Activated CD4-positive, alpha-beta T cell treated with anti-CD3 and anti-CD28 coated beads, Interleukin-2, amount 10 ng/mL, durations not matched to agents 24 days and 14 days (primary cell): ENCODE measurements around the gene SLC50A1. TPM values are rescaled to one million over a fixed set of nuclear protein-coding genes. Genes with fewer than 3 reads are reported as not detected.
A peak's percentile ranks its signal among the peaks of the same experiment; 100 is the strongest.
"Not testable (repeated sequence)": the region's sequence is repeated elsewhere in the genome, so short reads cannot be mapped to it uniquely, and the experiment has no call there.

ENCODE experiments used
- DNase-seq: peaks from one replicate; pipeline ENCODE4 v3.0.0; 2022
- H3K27ac Mint-ChIP-seq: one replicate; pipeline ENCODE4 v1.8.0; 2022; ENCODE audit warnings: mild to moderate bottlenecking, mixed read lengths
- H3K27me3 Mint-ChIP-seq: one replicate; pipeline ENCODE4 v1.8.0; 2022; ENCODE audit warnings: mixed read lengths
- H3K36me3 Mint-ChIP-seq: one replicate; pipeline ENCODE4 v1.8.0; 2022; ENCODE audit warnings: low read depth, mild to moderate bottlenecking, mixed read lengths
- H3K4me1 Mint-ChIP-seq: one replicate; pipeline ENCODE4 v1.8.0; 2021; ENCODE audit warnings: mixed read lengths
- H3K4me3 Mint-ChIP-seq: one replicate; pipeline ENCODE4 v1.8.0; 2022; ENCODE audit warnings: mild to moderate bottlenecking, moderate library complexity, mixed read lengths
- H3K9me3 Mint-ChIP-seq: one replicate; pipeline ENCODE4 v1.8.0; 2021; ENCODE audit warnings: mixed read lengths
- intact Hi-C: fragments of 100-400 bp; cut with micrococcal nuclease; formaldehyde crosslinking; loops from one replicate; pipeline ENCODE4 v1.15.1; 2023
- total RNA-seq: library from RNA; stranded (reverse); gene quantifications from 2 replicates; pipeline ENCODE4 v1.2.3, GENCODE V29; 2022

Gene SLC50A1
- total RNA-seq, 1 donor from 2014 or later, result 46.2 TPM

- not testable (repeated sequence) for H3K27ac Mint-ChIP-seq, H3K9me3 Mint-ChIP-seq, H3K27me3 Mint-ChIP-seq, DNase-seq, H3K4me3 Mint-ChIP-seq
- intact Hi-C loops, result loop anchor here (5.0 kb wide), 1 partner anchor 37 kb away; the partner anchor contains the start of gene EFNA1
- Mint-ChIP-seq H3K36me3 (peaks cover 12% of the 10 kb centered on the region), H3K4me1 (peaks cover 15% of the 10 kb centered on the region)
These were observed 29.0 kb downstream of the SLC50A1 start for GRCh38 chr1:155164625-155165024.

GRCh38 chr1:155166051-155166470, 30.4 kb downstream of the SLC50A1 start:
- H3K27me3 Mint-ChIP-seq, result peaks cover 4% of the 10 kb centered on the region
- H3K4me1 Mint-ChIP-seq, result peaks cover 18% of the 10 kb centered on the region
- no peak for DNase-seq
- no peak overlapping the region for H3K4me3 Mint-ChIP-seq
- peaks cover 19% of the 10 kb centered on the region for H3K36me3 Mint-ChIP-seq
- H3K9me3 Mint-ChIP-seq, result no peaks in the 10 kb centered on the region
- H3K27ac Mint-ChIP-seq, result no peak overlapping the region
- intact Hi-C loops, result loop anchor here (5.0 kb wide), 1 partner anchor 39 kb away; the partner anchor contains the start of gene EFNA1

GRCh38 chr1:155166471-155167165, 31.0 kb downstream of the SLC50A1 start:
- no peak overlapping the region for H3K27ac Mint-ChIP-seq
- H3K4me1 Mint-ChIP-seq, result peaks cover 18% of the 10 kb centered on the region
- intact Hi-C loops, result loop anchor here (1.0 to 5.0 kb wide), 2 partner anchors 39 to 75 kb away; partner anchors contain the start of gene EFNA1
- no peaks in the 10 kb centered on the region for H3K9me3 Mint-ChIP-seq
- peak; percentile 56 for DNase-seq
- peaks cover 4% of the 10 kb centered on the region for H3K27me3 Mint-ChIP-seq
- peaks cover 20% of the 10 kb centered on the region for H3K36me3 Mint-ChIP-seq
- no peak overlapping the region for H3K4me3 Mint-ChIP-seq

- H3K4me1 Mint-ChIP-seq, result peaks cover 24% of the 10 kb centered on the region
- peak overlapping the region; percentile 29 for H3K27ac Mint-ChIP-seq
These were observed 31.8 kb downstream of the SLC50A1 start for GRCh38 chr1:155167166-155168104.

GRCh38 chr1:155168105-155168445, 32.4 kb downstream of the SLC50A1 start:
- peaks cover 27% of the 10 kb centered on the region for H3K4me1 Mint-ChIP-seq
- intact Hi-C loops, result loop anchor here (1.0 to 5.0 kb wide), 2 partner anchors 41 to 74 kb away; partner anchors contain the start of gene EFNA1
- H3K9me3 Mint-ChIP-seq, H3K27ac Mint-ChIP-seq, DNase-seq, H3K4me3 Mint-ChIP-seq, H3K27me3 Mint-ChIP-seq: not testable (repeated sequence)
- H3K36me3 Mint-ChIP-seq, result peaks cover 26% of the 10 kb centered on the region

More at GRCh38 chr1:155167166-155168104, 31.8 kb downstream of the SLC50A1 start:
- H3K9me3 Mint-ChIP-seq, result no peaks in the 10 kb centered on the region
- H3K36me3 Mint-ChIP-seq, result peaks cover 25% of the 10 kb centered on the region
- DNase-seq, result peak; percentile 96
- intact Hi-C loops, result loop anchor here (1.0 to 5.0 kb wide), 3 partner anchors 40 to 76 kb away; partner anchors contain the start of gene EFNA1
- H3K27me3 Mint-ChIP-seq, result peaks cover 4% of the 10 kb centered on the region
- H3K4me3 Mint-ChIP-seq, result peak overlapping the region; percentile 68

- H3K4me3 Mint-ChIP-seq, result no peak overlapping the region
- intact Hi-C loops, result loop anchor here (1.0 to 5.0 kb wide), 2 partner anchors 41 to 74 kb away; partner anchors contain the start of gene EFNA1
- no peak overlapping the region for H3K27ac Mint-ChIP-seq
- H3K36me3 Mint-ChIP-seq, result peaks cover 28% of the 10 kb centered on the region
- no peaks in the 10 kb centered on the region for H3K9me3 Mint-ChIP-seq
- H3K27me3 Mint-ChIP-seq, result peaks cover 10% of the 10 kb centered on the region
- peak; percentile 57 for DNase-seq
- H3K4me1 Mint-ChIP-seq, result peaks cover 33% of the 10 kb centered on the region
These were observed 33.0 kb downstream of the SLC50A1 start for GRCh38 chr1:155168456-155169210.

GRCh38 chr1:155169541-155169940, 33.9 kb downstream of the SLC50A1 start:
- Mint-ChIP-seq H3K36me3 (peaks cover 28% of the 10 kb centered on the region), H3K9me3 (no peaks in the 10 kb centered on the region), H3K27ac (peak overlapping the region; percentile 1), H3K4me3 (peak overlapping the region; percentile 1), H3K27me3 (peaks cover 10% of the 10 kb centered on the region), H3K4me1 (peaks cover 38% of the 10 kb centered on the region)
- DNase-seq, result no peak
- intact Hi-C loops, result loop anchor here (5.0 kb wide), 1 partner anchor 42 kb away; the partner anchor contains the start of gene EFNA1

- H3K9me3 Mint-ChIP-seq, result no peaks in the 10 kb centered on the region
- peaks cover 28% of the 10 kb centered on the region for H3K36me3 Mint-ChIP-seq
- intact Hi-C loops, result loop anchor here (5.0 kb wide), 1 partner anchor 152 kb away; the partner anchor contains the start of gene RUSC1
- peaks cover 10% of the 10 kb centered on the region for H3K27me3 Mint-ChIP-seq
- no peak overlapping the region for H3K27ac Mint-ChIP-seq
- H3K4me1 Mint-ChIP-seq, result peaks cover 44% of the 10 kb centered on the region
- DNase-seq, result no peak
- H3K4me3 Mint-ChIP-seq, result peak overlapping the region; percentile 55
These were observed 34.6 kb downstream of the SLC50A1 start for GRCh38 chr1:155170101-155170785.

- intact Hi-C loops, result loop anchor here (5.0 kb wide), 1 partner anchor 151 kb away; the partner anchor contains the start of gene RUSC1
- H3K9me3 Mint-ChIP-seq, result no peaks in the 10 kb centered on the region
- peaks cover 28% of the 10 kb centered on the region for H3K36me3 Mint-ChIP-seq
- peaks cover 50% of the 10 kb centered on the region for H3K4me1 Mint-ChIP-seq
- peaks cover 8% of the 10 kb centered on the region for H3K27me3 Mint-ChIP-seq
- no peak overlapping the region for H3K27ac Mint-ChIP-seq
- DNase-seq, result no peak
- H3K4me3 Mint-ChIP-seq, result no peak overlapping the region
These were observed 35.2 kb downstream of the SLC50A1 start for GRCh38 chr1:155170806-155171205.

- H3K27ac Mint-ChIP-seq, result peak overlapping the region; percentile 99
- H3K4me3 Mint-ChIP-seq, result peak overlapping the region; percentile 99
- no peaks in the 10 kb centered on the region for H3K9me3 Mint-ChIP-seq
- H3K4me1 Mint-ChIP-seq, result peaks cover 58% of the 10 kb centered on the region
- intact Hi-C loops, result loop anchor here (2.0 to 5.0 kb wide), 4 partner anchors 31 to 189 kb away; partner anchors contain the start of genes DPM3, FLAD1 and RUSC1
- peaks cover 36% of the 10 kb centered on the region for H3K36me3 Mint-ChIP-seq
- peaks cover 8% of the 10 kb centered on the region for H3K27me3 Mint-ChIP-seq
- peak; percentile 60 for DNase-seq
These were observed 36.4 kb downstream of the SLC50A1 start for GRCh38 chr1:155171836-155172731.

GRCh38 chr1:155172732-155173477, 37.3 kb downstream of the SLC50A1 start, which contains the start of gene KRTCAP2:
KRTCAP2 (minus strand) TSS chr1:155173304; CDS start chr1:155173224, 80 bp downstream.
- Mint-ChIP-seq H3K27me3 (peaks cover 6% of the 10 kb centered on the region), H3K4me1 (peaks cover 51% of the 10 kb centered on the region)
- intact Hi-C loops, result loop anchor here (1.0 to 5.0 kb wide), 5 partner anchors 21 to 190 kb away; partner anchors contain the start of genes DPM3, FLAD1 and RUSC1

More at GRCh38 chr1:155172732-155173477, 37.3 kb downstream of the SLC50A1 start, which contains the start of gene KRTCAP2:
- DNase-seq, result peak; percentile 98
- Mint-ChIP-seq H3K36me3 (peaks cover 39% of the 10 kb centered on the region), H3K4me3 (peak within 1 kb of the TSS; percentile 99), H3K9me3 (no peaks in the 10 kb centered on the region), H3K27ac (peak within 1 kb of the TSS; percentile 99)
